NCI-H2196 treated with DMSO at 0.1 percent for 48 hours (cell line): ENCODE results near the gene AAK1.

Experiments
- DNase-seq: peaks from one replicate; lab custom pipeline; 2025; ENCODE audit not compliant: unreplicated experiment; lab: John Stamatoyannopoulos, UW

AAK1 gene

GRCh38 chr2:69546646-69547045 is 96.9 kb downstream of the AAK1 start:
- DNase-seq, result no peak

- DNase-seq, result no peak
Measured at GRCh38 chr2:69545477-69545932, 98.0 kb downstream of the AAK1 start.

GRCh38 chr2:69544951-69545350 is 98.6 kb downstream of the AAK1 start:
- DNase-seq, result no peak

- DNase-seq, result no peak
Measured at GRCh38 chr2:69539549-69539908, 104.0 kb downstream of the AAK1 start.

GRCh38 chr2:69538872-69539548 is 104.5 kb downstream of the AAK1 start:
- DNase-seq, result no peak

- DNase-seq, result no peak
Measured at GRCh38 chr2:69538249-69538648, 105.3 kb downstream of the AAK1 start.

- no peak for DNase-seq
Measured at GRCh38 chr2:69535817-69536241, 107.7 kb downstream of the AAK1 start.

GRCh38 chr2:69531186-69531585 is 112.4 kb downstream of the AAK1 start:
- no peak for DNase-seq

- no peak for DNase-seq
Measured at GRCh38 chr2:69529480-69529879, 114.1 kb downstream of the AAK1 start.

GRCh38 chr2:69525261-69525660 is 118.3 kb downstream of the AAK1 start:
- DNase-seq, result no peak

GRCh38 chr2:69524799-69525198 is 118.7 kb downstream of the AAK1 start:
- no peak for DNase-seq

- DNase-seq, result no peak
Measured at GRCh38 chr2:69521747-69522146, 121.8 kb downstream of the AAK1 start.

- DNase-seq, result no peak
Measured at GRCh38 chr2:69518841-69519240, 124.7 kb downstream of the AAK1 start.

GRCh38 chr2:69517410-69517809 is 126.1 kb downstream of the AAK1 start:
- no peak for DNase-seq

GRCh38 chr2:69514819-69515218 is 128.7 kb downstream of the AAK1 start:
- no peak for DNase-seq

GRCh38 chr2:69514406-69514805 is 129.1 kb downstream of the AAK1 start:
- DNase-seq, result no peak

- DNase-seq, result no peak
Measured at GRCh38 chr2:69512446-69512845, 131.1 kb downstream of the AAK1 start.

GRCh38 chr2:69510204-69510603 is 133.3 kb downstream of the AAK1 start:
- no peak for DNase-seq

- no peak for DNase-seq
Measured at GRCh38 chr2:69509750-69510140, 133.8 kb downstream of the AAK1 start.

GRCh38 chr2:69509011-69509749 is 134.4 kb downstream of the AAK1 start:
- DNase-seq, result no peak

- DNase-seq, result no peak
Measured at GRCh38 chr2:69505710-69506109, 137.8 kb downstream of the AAK1 start.

- no peak for DNase-seq
Measured at GRCh38 chr2:69501301-69501700, 142.2 kb downstream of the AAK1 start.

- no peak for DNase-seq
Measured at GRCh38 chr2:69499966-69500365, 143.6 kb downstream of the AAK1 start.
